ENCODE data around the gene RFC2. TPM values are rescaled to one million over a fixed set of nuclear protein-coding genes. Genes with fewer than 3 reads are reported as not detected.

The RFC2 gene
- total RNA-seq: 32.7 and 44.4 TPM in 2 replicates

- DNase-seq (ENCODE audit: low read depth, low spot score): peak; percentile 83
Observed at GRCh38 chr7:74254129-74254857, at the start of gene RFC2. Gene RFC2 (minus strand): TSS chr7:74254399. CDS start chr7:74254383, 16 bp downstream.

GRCh38 chr7:74302745-74303221 is 48.6 kb upstream of the RFC2 start:
- DNase-seq (ENCODE audit: low read depth, low spot score): no peak

- no peak for DNase-seq (ENCODE audit: low read depth, low spot score)
Observed at GRCh38 chr7:74300926-74301325, 46.7 kb upstream of the RFC2 start.

GRCh38 chr7:74299401-74299800 is 45.2 kb upstream of the RFC2 start:
- DNase-seq (ENCODE audit: low read depth, low spot score): no peak

- no peak for DNase-seq (ENCODE audit: low read depth, low spot score)
Observed at GRCh38 chr7:74297516-74298233, 43.5 kb upstream of the RFC2 start.

- DNase-seq (ENCODE audit: low read depth, low spot score): no peak
Observed at GRCh38 chr7:74294191-74294998, 40.2 kb upstream of the RFC2 start.

- DNase-seq (ENCODE audit: low read depth, low spot score): no peak
Observed at GRCh38 chr7:74293577-74293908, 39.3 kb upstream of the RFC2 start.

- DNase-seq (ENCODE audit: low read depth, low spot score): no peak
Observed at GRCh38 chr7:74292757-74293576, 38.8 kb upstream of the RFC2 start.

- no peak for DNase-seq (ENCODE audit: low read depth, low spot score)
Observed at GRCh38 chr7:74291535-74291934, 37.3 kb upstream of the RFC2 start.

- DNase-seq (ENCODE audit: low read depth, low spot score): no peak
Observed at GRCh38 chr7:74290981-74291441, 36.8 kb upstream of the RFC2 start.

GRCh38 chr7:74290553-74290950 is 36.4 kb upstream of the RFC2 start:
- no peak for DNase-seq (ENCODE audit: low read depth, low spot score)

- DNase-seq (ENCODE audit: low read depth, low spot score): no peak
Observed at GRCh38 chr7:74289659-74290552, 35.7 kb upstream of the RFC2 start.

GRCh38 chr7:74289018-74289658 is 34.9 kb upstream of the RFC2 start, which contains the start of gene CLIP2:
Gene CLIP2 (plus strand): TSS chr7:74289407. CDS start chr7:74317547, 28,140 bp downstream.
- no peak for DNase-seq (ENCODE audit: low read depth, low spot score)

- DNase-seq (ENCODE audit: low read depth, low spot score): no peak
Observed at GRCh38 chr7:74288034-74288881, 34.1 kb upstream of the RFC2 start.

- DNase-seq (ENCODE audit: low read depth, low spot score): no peak
Observed at GRCh38 chr7:74287303-74288033, 33.3 kb upstream of the RFC2 start.

- no peak for DNase-seq (ENCODE audit: low read depth, low spot score)
Observed at GRCh38 chr7:74286131-74286530, 31.9 kb upstream of the RFC2 start.

- no peak for DNase-seq (ENCODE audit: low read depth, low spot score)
Observed at GRCh38 chr7:74284781-74285259, 30.6 kb upstream of the RFC2 start.

Measured in pulmonary artery endothelial cell (primary cell).